DMS79 treated with DMSO at 0.1 percent for 48 hours (cell line): Measurements from ENCODE around the gene PSTPIP1.
"Not testable (repeated sequence)": the region's sequence is repeated elsewhere in the genome, so short reads cannot be mapped to it uniquely, and the experiment has no call there.

Source experiments
- DNase-seq: peaks from one replicate; lab custom pipeline; 2025; lab: John Stamatoyannopoulos, UW

The PSTPIP1 gene

GRCh38 chr15:76994971-76995945 is at the start of gene PSTPIP1:
PSTPIP1 (plus strand) TSS chr15:76995126; CDS start chr15:76995574, 448 bp downstream.
- no peak for DNase-seq

- DNase-seq, result no peak
Measured at GRCh38 chr15:76945494-76946093, 49.3 kb upstream of the PSTPIP1 start.

- DNase-seq, result no peak
Measured at GRCh38 chr15:76947454-76947853, 47.5 kb upstream of the PSTPIP1 start.

GRCh38 chr15:76951220-76951619 is 43.7 kb upstream of the PSTPIP1 start:
- no peak for DNase-seq

- DNase-seq, result no peak
Measured at GRCh38 chr15:76953913-76954312, 41.0 kb upstream of the PSTPIP1 start.

GRCh38 chr15:76954744-76955143 is 40.2 kb upstream of the PSTPIP1 start:
- no peak for DNase-seq

- no peak for DNase-seq
Measured at GRCh38 chr15:76961268-76962011, 33.5 kb upstream of the PSTPIP1 start.

GRCh38 chr15:76962337-76963013 is 32.5 kb upstream of the PSTPIP1 start:
- DNase-seq, result no peak

GRCh38 chr15:76963596-76963995 is 31.3 kb upstream of the PSTPIP1 start:
- no peak for DNase-seq

GRCh38 chr15:76964157-76964556 is 30.8 kb upstream of the PSTPIP1 start:
- DNase-seq, result no peak

- not testable (repeated sequence) for DNase-seq
Measured at GRCh38 chr15:76966051-76966450, 28.9 kb upstream of the PSTPIP1 start.

GRCh38 chr15:76967067-76967466 is 27.9 kb upstream of the PSTPIP1 start:
- DNase-seq, result no peak

- no peak for DNase-seq
Measured at GRCh38 chr15:76968306-76968705, 26.6 kb upstream of the PSTPIP1 start.

- DNase-seq, result no peak
Measured at GRCh38 chr15:76972389-76973361, 22.3 kb upstream of the PSTPIP1 start.

- DNase-seq, result no peak
Measured at GRCh38 chr15:76973362-76973743, 21.6 kb upstream of the PSTPIP1 start.

GRCh38 chr15:76973906-76974305 is 21.0 kb upstream of the PSTPIP1 start:
- DNase-seq, result no peak

GRCh38 chr15:76974456-76975036 is 20.4 kb upstream of the PSTPIP1 start:
- DNase-seq, result no peak

- DNase-seq, result no peak
Measured at GRCh38 chr15:76976141-76976540, 18.8 kb upstream of the PSTPIP1 start.

GRCh38 chr15:76976572-76977270 is 18.2 kb upstream of the PSTPIP1 start:
- no peak for DNase-seq
